ENCODE data around the gene FAM163B. TPM values are rescaled to one million over a fixed set of nuclear protein-coding genes. Genes with fewer than 3 reads are reported as not detected.

Gene FAM163B
- total and polyA plus RNA-seq, 2 donors (not counting 3 experiments of a cell fraction or from before 2014, with no cell fraction given): not detected

GRCh38 chr9:133613432-133613831 lies 4.2 kb upstream of the FAM163B start:
- Histone ChIP-seq H3K9ac (replicated peaks; ENCODE audit: extremely low read depth, insufficient read depth, low read length) (no peak overlapping the region), H3K9me1 (replicated peaks; ENCODE audit: control insufficient read depth, extremely low read depth, insufficient read depth, low read length) (no peaks in the 10 kb centered on the region), H3K79me2 (ENCODE audit: control insufficient read depth, insufficient read depth, low read length) (no peaks in the 10 kb centered on the region), H3K27me3 (ENCODE audit: control insufficient read depth in 2 of 2, insufficient read depth in 2 of 2, low read length in 2 of 2) (no peaks in the 10 kb centered on the region), H3K27ac (ENCODE audit: insufficient read depth, low read depth, low read length) (no peak overlapping the region), H3K4me2 (ENCODE audit: insufficient read depth, low read length) (no peak overlapping the region), H3K4me3 (replicated peaks in 1 of 3; ENCODE audit: insufficient read depth in 1 of 3, low read depth in 1 of 3, low read length in 3 of 3) (no peak overlapping the region), H3K9me3 (replicated peaks; ENCODE audit: control insufficient read depth, insufficient read depth, low read length) (no peaks in the 10 kb centered on the region), H2AFZ (ENCODE audit: low read depth, low read length) (no peak overlapping the region), H3K36me3 (ENCODE audit: control insufficient read depth in 2 of 2, extremely low read depth in 1 of 2, insufficient read depth in 2 of 2, low read length in 2 of 2) (no peaks in the 10 kb centered on the region), H4K20me1 (replicated peaks; ENCODE audit: control insufficient read depth, extremely low read depth, insufficient read depth, low read length) (no peaks in the 10 kb centered on the region), H3K4me1 (ENCODE audit: control insufficient read depth, extremely low read depth, insufficient read depth, low read length) (no peaks in the 10 kb centered on the region)
- intact Hi-C loops (cut with micrococcal nuclease): no loop called here
- no peak for TF ChIP-seq GATA2 (IDR thresholded peaks at IDR 0.05; ENCODE audit: insufficient read depth, insufficient read length, low read depth, low read length)
- TF ChIP-seq EZH2 (IDR thresholded peaks at IDR 0.05; ENCODE audit: borderline replicate concordance, low read depth, low read length, severe bottlenecking): no peak
- no peak for TF ChIP-seq POLR2A (IDR thresholded peaks at IDR 0.05; ENCODE audit: low read depth, low read length)
- no peak for TF ChIP-seq JUN (IDR thresholded peaks at IDR 0.05; ENCODE audit: borderline replicate concordance, insufficient read depth, insufficient read length, low read depth)
- TF ChIP-seq FOS (IDR thresholded peaks at IDR 0.05; ENCODE audit: borderline replicate concordance, insufficient read depth, low read length): no peak
- TF ChIP-seq MYC (IDR thresholded peaks at IDR 0.05; ENCODE audit: low read depth, low read length): no peak
- TF ChIP-seq CTCF (IDR thresholded peaks at IDR 0.05; ENCODE audit: extremely low read depth in 1 of 2, insufficient read depth in 1 of 2, low read depth in 1 of 2, low read length in 2 of 2): no peak
- TF ChIP-seq POLR2AphosphoS5 (IDR thresholded peaks at IDR 0.05; ENCODE audit: insufficient read depth, low read depth, low read length): no peak
- TF ChIP-seq MAX (IDR thresholded peaks at IDR 0.05; ENCODE audit: insufficient read depth, insufficient read length): no peak
- POLR2A ChIA-PET: no interaction called here
- no peak for DNase-seq (ENCODE audit: low read depth, low spot score)
- BruUV-seq (replicated peaks): no TSS peak
- no peak for FAIRE-seq
- CTCF ChIA-PET: no interaction called here
- dilution Hi-C loops (cut with MboI; ENCODE audit: extremely low pct_ligation_motif_present, low sequenced_read_pairs): no loop called here

Measured in endothelial cell of umbilical vein (primary cell).